Stimulated activated CD4-positive, alpha-beta T cell treated with anti-CD3 and anti-CD28 coated beads, Interleukin-12 subunit alpha, Interleukin-12 subunit beta, amount 100 ng/mL, for 48 hours (primary cell): ENCODE data around the gene RETREG3.
A peak's percentile ranks its signal among the peaks of the same experiment; 100 is the strongest.
"Not testable (repeated sequence)": the region's sequence is repeated elsewhere in the genome, so short reads cannot be mapped to it uniquely, and the experiment has no call there.

Experiments used
- DNase-seq, 3 donors: peaks; one replicate each; pipeline ENCODE4 v3.0.0-alpha.2; 2020; ENCODE audit warnings: low read depth in 2 of 3, low spot score in 1 of 3

The RETREG3 gene

GRCh38 chr17:42553161-42553818 is 55.9 kb downstream of the RETREG3 start:
- DNase-seq: no peak

DNA sequence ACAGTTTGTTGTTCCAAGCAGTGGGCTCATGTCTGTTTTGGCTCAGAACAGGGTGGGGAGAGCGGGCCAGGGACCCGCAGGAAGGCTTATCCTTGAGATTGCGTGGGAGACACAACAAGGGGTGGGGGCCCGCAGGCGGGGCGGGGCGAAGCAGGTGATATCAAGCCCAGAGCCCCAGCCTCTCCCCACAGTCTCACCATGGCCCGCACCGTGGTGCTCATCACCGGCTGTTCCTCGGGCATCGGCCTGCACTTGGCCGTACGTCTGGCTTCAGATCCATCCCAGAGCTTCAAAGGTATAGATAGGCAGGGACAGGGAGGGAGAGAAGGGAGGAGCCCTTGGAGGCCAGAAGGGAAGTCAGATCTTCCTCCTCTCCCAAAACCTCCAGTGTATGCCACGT is 56.4 kb downstream of the RETREG3 start, which contains the start of gene HSD17B1:
Gene HSD17B1 (plus strand): TSS at position 188 of the 400 bp plus-strand sequence. CDS start 11 bp downstream, at position 199.
- DNase-seq: not testable (repeated sequence)

GRCh38 chr17:42548993-42549755 is 60.0 kb downstream of the RETREG3 start:
- DNase-seq: no peak

GRCh38 chr17:42548070-42548837 is 60.9 kb downstream of the RETREG3 start:
- DNase-seq: peak; percentile 59 to 80 (median 75)

DNA sequence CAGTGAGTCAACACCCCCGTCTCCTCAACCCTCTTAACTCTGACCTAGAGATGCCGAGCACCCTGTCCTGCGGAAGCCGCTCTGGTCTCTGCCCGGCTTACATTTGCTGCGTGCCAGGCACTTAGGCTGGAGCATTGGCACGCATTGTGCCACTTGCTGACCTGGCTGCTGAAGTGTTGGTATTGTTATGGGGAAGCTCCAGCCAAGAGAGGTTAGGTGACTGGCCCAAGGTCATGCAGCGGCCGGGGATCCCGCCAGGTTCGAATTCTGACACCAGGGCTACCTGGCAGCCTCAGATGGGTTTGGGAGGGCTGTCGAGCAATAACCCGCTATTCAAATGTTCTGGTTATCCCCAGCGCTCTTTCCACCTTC is 61.5 kb downstream of the RETREG3 start:
- no peak for DNase-seq

DNA sequence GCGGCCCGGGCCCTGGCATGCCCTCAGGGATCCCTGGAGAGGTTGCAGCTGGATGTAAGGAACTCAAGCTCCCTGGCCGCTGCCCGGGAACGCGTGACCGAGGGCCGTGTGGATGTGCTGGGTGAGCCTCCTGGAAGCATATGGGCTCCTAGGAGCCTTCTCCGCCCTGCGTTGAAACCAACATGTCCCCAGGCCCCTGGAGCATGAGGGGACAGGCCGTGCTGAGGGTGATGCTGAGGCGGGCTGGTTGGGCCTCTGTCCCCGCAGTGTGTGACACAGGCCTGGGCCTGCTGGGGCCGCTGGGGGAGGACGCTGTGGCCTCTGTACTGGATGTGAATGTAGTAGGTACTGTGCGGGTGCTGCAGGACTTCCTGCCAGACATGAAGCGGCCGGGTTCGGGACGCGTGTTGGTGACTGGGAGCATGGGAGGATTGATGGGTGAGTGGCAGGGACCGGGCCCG is 62.1 kb downstream of the RETREG3 start:
- no peak for DNase-seq

- DNase-seq: not testable (repeated sequence)
Observed at GRCh38 chr17:42545755-42546505, 63.2 kb downstream of the RETREG3 start.

GRCh38 chr17:42544874-42545283 is 64.3 kb downstream of the RETREG3 start:
- DNase-seq: no peak

- no peak for DNase-seq
Observed at GRCh38 chr17:42543190-42544079, 65.7 kb downstream of the RETREG3 start.

- DNase-seq: peak in 1 of 3 donors; percentile 32
Observed at GRCh38 chr17:42541041-42541833, 67.9 kb downstream of the RETREG3 start.

- DNase-seq: not testable (repeated sequence)
Observed at GRCh38 chr17:42540558-42540957, 68.6 kb downstream of the RETREG3 start.

DNA sequence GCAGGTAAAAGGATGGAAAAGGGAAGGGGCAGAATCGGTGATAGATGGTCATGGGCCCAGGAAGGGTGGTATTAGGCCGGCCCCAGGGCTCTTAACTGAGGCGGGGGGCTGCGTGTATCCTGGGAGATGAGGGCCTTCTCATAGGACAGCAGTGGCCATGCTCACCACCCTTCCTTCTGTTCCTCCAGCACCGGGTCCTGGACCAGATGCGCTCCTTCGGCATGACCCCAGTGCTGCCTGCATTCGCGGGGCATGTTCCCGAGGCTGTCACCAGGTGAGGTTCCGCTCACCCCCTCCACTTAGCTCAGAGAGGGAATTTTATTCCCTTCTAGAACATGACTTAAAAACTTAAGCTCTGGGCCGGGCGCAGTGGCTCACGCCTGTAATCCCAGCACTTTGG is 70.7 kb downstream of the RETREG3 start:
- no peak for DNase-seq

DNA sequence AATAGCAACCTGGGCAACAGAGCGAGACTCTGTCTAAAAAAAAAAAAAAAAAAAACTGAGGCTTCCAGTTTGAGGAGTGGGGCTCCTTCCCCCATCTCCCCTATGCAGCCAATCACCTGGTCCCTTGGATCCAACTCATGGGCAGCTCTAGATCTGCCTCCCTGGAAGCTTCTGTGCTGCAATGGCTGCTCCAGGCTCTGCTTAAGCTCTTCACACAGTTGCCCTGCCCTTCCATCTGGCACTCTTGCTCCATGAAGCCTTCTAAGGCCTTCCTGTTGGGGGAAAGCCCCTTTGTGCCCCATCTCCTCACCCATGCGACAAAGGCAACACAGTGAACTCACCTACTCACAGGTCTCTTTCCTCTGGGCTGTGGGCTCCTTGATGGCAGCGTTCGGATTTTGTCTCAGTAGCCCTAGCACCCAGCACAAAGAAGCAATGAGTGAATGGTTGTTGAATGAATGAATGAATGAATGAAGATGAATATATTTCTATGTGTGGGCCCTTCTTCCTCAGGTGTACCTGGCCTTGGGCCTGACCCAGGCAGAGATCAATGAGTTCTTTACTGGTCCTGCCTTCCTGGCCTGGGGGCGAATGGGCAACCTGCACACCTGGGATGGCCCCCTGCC is 71.2 kb downstream of the RETREG3 start:
- DNase-seq: no peak

DNA sequence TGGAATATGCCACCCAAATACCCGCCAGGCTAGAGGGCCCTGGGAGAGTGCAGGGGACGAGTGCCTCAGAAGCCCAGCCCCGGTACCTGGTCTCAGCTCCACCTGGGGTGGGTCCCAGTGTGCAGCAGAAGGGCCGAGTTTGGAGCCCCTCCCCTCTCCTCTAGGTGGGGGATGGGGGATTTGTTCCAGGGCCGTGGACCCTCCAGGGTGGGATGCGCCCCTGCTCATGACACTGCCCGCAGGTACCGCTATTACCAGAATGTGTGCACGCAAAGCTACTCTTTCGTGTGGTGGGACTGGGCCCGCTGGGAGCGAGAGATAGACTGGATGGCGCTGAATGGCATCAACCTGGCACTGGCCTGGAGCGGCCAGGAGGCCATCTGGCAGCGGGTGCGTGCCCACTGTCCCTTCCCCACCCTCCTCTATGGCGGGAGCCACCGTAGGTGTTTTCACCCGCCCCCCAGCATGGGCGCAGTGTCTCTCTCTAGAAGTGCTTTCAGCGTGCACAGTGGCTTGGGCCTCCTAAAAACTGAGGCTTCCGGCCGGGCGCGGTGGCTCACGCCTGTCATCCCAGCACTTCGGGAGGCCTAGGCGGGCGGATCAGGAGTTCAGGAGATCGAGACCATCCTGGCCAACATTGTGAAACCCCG is 71.9 kb downstream of the RETREG3 start:
- no peak for DNase-seq

DNA sequence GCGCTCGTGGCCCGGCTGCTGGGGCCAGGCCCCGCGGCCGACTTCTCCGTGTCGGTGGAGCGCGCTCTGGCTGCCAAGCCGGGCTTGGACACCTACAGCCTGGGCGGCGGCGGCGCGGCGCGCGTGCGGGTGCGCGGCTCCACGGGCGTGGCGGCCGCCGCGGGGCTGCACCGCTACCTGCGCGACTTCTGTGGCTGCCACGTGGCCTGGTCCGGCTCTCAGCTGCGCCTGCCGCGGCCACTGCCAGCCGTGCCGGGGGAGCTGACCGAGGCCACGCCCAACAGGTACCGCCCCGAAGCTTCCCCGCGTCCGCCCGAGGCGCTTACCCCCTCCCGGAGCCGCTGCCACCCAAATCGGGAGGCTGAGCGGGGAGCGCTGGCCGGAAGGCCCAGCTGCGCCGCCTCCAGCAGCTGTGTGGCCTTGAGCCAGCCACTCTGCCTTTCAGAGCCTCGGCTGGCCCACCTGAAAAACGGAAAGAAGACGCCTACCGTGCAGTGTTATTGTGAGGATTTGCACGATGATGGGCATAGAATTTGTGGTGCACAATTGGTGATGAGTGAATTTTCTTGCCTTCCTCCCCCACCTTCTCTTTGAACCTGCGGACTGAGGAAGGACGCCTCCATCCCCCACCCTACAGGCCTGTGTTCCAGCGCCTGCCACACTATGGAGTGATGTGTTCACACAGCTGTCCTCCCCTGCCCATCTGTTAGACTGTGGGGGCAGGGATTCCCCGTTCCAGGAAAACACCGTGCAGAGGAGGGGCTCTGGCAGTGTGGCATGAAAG is 72.6 kb downstream of the RETREG3 start:
- DNase-seq: peak; percentile 45 to 71 (median 59)

- DNase-seq: peak; percentile 75 to 84 (median 80)
Observed at GRCh38 chr17:42536048-42536371, 73.2 kb downstream of the RETREG3 start, which contains the start of gene NAGLU. TSS of gene NAGLU (plus strand) at chr17:42536241. CDS start at chr17:42536273, 32 bp downstream.
